ENCODE data around the gene HPGDS.

The HPGDS gene

GRCh38 chr4:94251094-94251493, 91.5 kb downstream of the HPGDS start:
- Histone ChIP-seq H3K4me3 (ENCODE audit: low read depth, low read length) (no peak overlapping the region), H3K9me3 (ENCODE audit: control insufficient read depth, insufficient read depth, low read depth, low read length) (no peaks in the 10 kb centered on the region), H3K4me1 (ENCODE audit: control insufficient read depth, insufficient read depth, low read length) (no peaks in the 10 kb centered on the region), H3K36me3 (ENCODE audit: control insufficient read depth in 2 of 2, insufficient read depth in 1 of 2, low read length in 2 of 2) (peaks cover 5 to 42% of the 10 kb centered on the region in 2 experiments; a peak in 2 of 3 replicates), H3K27ac (ENCODE audit: extremely low read depth, low read depth, low read length) (no peak overlapping the region)
- ChIA-PET POLR2A (no interaction called here), CTCF (no interaction called here)
- no peak for TF ChIP-seq ZNF2 (tag by site-specific recombination; IDR thresholded peaks at IDR 0.05)
- no peak for TF ChIP-seq ZNF426 (tag by site-specific recombination; IDR thresholded peaks at IDR 0.05)
- no peak for TF ChIP-seq ZNF747 (tag by site-specific recombination; IDR thresholded peaks at IDR 0.05)
- no peak for TF ChIP-seq BCL11B (tag by site-specific recombination; IDR thresholded peaks at IDR 0.05; ENCODE audit: low read depth)
- TF ChIP-seq ZNF335 (tag by site-specific recombination; conservative IDR thresholded peaks at IDR 0.05) = no peak
- TF ChIP-seq, protein P1, sequence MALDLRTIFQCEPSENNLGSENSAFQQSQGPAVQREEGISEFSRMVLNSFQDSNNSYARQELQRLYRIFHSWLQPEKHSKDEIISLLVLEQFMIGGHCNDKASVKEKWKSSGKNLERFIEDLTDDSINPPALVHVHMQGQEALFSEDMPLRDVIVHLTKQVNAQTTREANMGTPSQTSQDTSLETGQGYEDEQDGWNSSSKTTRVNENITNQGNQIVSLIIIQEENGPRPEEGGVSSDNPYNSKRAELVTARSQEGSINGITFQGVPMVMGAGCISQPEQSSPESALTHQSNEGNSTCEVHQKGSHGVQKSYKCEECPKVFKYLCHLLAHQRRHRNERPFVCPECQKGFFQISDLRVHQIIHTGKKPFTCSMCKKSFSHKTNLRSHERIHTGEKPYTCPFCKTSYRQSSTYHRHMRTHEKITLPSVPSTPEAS (tag by site-specific recombination; IDR thresholded peaks at IDR 0.05) = no peak
- TF ChIP-seq ZNF76 (tag by site-specific recombination; IDR thresholded peaks at IDR 0.05; ENCODE audit: borderline replicate concordance, low read depth) = no peak
- TF ChIP-seq ZNF202 (tag by site-specific recombination; IDR thresholded peaks at IDR 0.05; ENCODE audit: borderline replicate concordance) = no peak
- no peak for TF ChIP-seq ZNF155 (tag by site-specific recombination; IDR thresholded peaks at IDR 0.05)
- TF ChIP-seq ZNF19 (tag by site-specific recombination; IDR thresholded peaks at IDR 0.05; ENCODE audit: low read depth) = no peak
- TF ChIP-seq ZSCAN30 (tag by site-specific recombination; IDR thresholded peaks at IDR 0.05) = no peak
- TF ChIP-seq ZNF302 (tag by site-specific recombination; IDR thresholded peaks at IDR 0.05; ENCODE audit: low read depth) = no peak
- TF ChIP-seq, protein P2, sequence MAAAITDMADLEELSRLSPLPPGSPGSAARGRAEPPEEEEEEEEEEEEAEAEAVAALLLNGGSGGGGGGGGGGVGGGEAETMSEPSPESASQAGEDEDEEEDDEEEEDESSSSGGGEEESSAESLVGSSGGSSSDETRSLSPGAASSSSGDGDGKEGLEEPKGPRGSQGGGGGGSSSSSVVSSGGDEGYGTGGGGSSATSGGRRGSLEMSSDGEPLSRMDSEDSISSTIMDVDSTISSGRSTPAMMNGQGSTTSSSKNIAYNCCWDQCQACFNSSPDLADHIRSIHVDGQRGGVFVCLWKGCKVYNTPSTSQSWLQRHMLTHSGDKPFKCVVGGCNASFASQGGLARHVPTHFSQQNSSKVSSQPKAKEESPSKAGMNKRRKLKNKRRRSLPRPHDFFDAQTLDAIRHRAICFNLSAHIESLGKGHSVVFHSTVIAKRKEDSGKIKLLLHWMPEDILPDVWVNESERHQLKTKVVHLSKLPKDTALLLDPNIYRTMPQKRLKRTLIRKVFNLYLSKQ (tag by site-specific recombination; IDR thresholded peaks at IDR 0.05; ENCODE audit: borderline replicate concordance) = no peak
- no peak for TF ChIP-seq ZNF169 (tag by site-specific recombination; IDR thresholded peaks at IDR 0.05)
- TF ChIP-seq, protein P3, sequence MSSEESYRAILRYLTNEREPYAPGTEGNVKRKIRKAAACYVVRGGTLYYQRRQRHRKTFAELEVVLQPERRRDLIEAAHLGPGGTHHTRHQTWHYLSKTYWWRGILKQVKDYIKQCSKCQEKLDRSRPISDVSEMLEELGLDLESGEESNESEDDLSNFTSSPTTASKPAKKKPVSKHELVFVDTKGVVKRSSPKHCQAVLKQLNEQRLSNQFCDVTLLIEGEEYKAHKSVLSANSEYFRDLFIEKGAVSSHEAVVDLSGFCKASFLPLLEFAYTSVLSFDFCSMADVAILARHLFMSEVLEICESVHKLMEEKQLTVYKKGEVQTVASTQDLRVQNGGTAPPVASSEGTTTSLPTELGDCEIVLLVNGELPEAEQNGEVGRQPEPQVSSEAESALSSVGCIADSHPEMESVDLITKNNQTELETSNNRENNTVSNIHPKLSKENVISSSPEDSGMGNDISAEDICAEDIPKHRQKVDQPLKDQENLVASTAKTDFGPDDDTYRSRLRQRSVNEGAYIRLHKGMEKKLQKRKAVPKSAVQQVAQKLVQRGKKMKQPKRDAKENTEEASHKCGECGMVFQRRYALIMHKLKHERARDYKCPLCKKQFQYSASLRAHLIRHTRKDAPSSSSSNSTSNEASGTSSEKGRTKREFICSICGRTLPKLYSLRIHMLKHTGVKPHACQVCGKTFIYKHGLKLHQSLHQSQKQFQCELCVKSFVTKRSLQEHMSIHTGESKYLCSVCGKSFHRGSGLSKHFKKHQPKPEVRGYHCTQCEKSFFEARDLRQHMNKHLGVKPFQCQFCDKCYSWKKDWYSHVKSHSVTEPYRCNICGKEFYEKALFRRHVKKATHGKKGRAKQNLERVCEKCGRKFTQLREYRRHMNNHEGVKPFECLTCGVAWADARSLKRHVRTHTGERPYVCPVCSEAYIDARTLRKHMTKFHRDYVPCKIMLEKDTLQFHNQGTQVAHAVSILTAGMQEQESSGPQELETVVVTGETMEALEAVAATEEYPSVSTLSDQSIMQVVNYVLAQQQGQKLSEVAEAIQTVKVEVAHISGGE (tag by site-specific recombination; conservative IDR thresholded peaks at IDR 0.05; ENCODE audit: low read depth) = no peak
